Epithelial cell of alveolus of lung (primary cell): ENCODE measurements around the gene PITPNM1. TPM values are rescaled to one million over a fixed set of nuclear protein-coding genes. Genes with fewer than 3 reads are reported as not detected.

Source experiments
- total RNA-seq: library from RNA; depleted of rRNA; stranded (reverse); fragments of >200 nt; gene quantifications from 2 replicates; pipeline ENCODE4 v1.2.1, GENCODE V29; 2015

The PITPNM1 gene
- total RNA-seq: 32.7 and 33.9 TPM in 2 replicates

GRCh38 chr11:67504950-67505581 is at the start of gene PITPNM1:
TSS of gene PITPNM1 (minus strand) at chr11:67505363. CDS start at chr11:67504180, 1,183 bp downstream.

GRCh38 chr11:67522844-67523555 is 17.8 kb upstream of the PITPNM1 start, which contains the start of gene CABP2:
TSS of gene CABP2 (minus strand) at chr11:67523446. CDS start at chr11:67523326, 120 bp downstream.

GRCh38 chr11:67507864-67508485 is 2.8 kb upstream of the PITPNM1 start, which contains the start of gene CDK2AP2:
TSS of gene CDK2AP2 (minus strand) at chr11:67508162. CDS start at chr11:67508082, 80 bp downstream.

GRCh38 chr11:67482827-67483798 is 22.1 kb downstream of the PITPNM1 start, which contains the start of gene AIP:
TSS of gene AIP (plus strand) at chr11:67483026. CDS start at chr11:67483159, 133 bp downstream.

GRCh38 chr11:67468759-67469507 is 36.2 kb downstream of the PITPNM1 start, which contains the start of gene TMEM134:
TSS of gene TMEM134 (minus strand) at chr11:67469251. CDS start at chr11:67469192, 59 bp downstream.

GRCh38 chr11:67455054-67455453 is 50.1 kb downstream of the PITPNM1 start, which contains the start of gene CABP4:
TSS of gene CABP4 (plus strand) at chr11:67455354. CDS start at chr11:67455424, 70 bp downstream.

GRCh38 chr11:67452141-67452952 is 52.8 kb downstream of the PITPNM1 start, which contains the start of gene GPR152:
TSS of gene GPR152 (minus strand) at chr11:67452729. CDS start at chr11:67452724, 5 bp downstream.

Other genes starting within 250 kb of the PITPNM1 start
- 38.7 and 39.6 TPM in 2 replicates for gene GRK2, start 238.9 kb downstream of the PITPNM1 start, total RNA-seq
- gene ANKRD13D, start 216.1 kb downstream of the PITPNM1 start, total RNA-seq: 20.9 and 27.4 TPM in 2 replicates
- 17.8 and 26.7 TPM in 2 replicates for gene SSH3, start 201.8 kb downstream of the PITPNM1 start, total RNA-seq
- gene POLD4, start 151.8 kb downstream of the PITPNM1 start, total RNA-seq: 73.8 and 239 TPM in 2 replicates
- 10.0 and 10.4 TPM in 2 replicates for gene CLCF1, start 131.8 kb downstream of the PITPNM1 start, total RNA-seq
- 8.4 and 10.8 TPM in 2 replicates for gene RAD9A, start 113.4 kb downstream of the PITPNM1 start, total RNA-seq
- gene PPP1CA, start 103.5 kb downstream of the PITPNM1 start, total RNA-seq: 141 and 253 TPM in 2 replicates
- gene TBC1D10C, start 101.3 kb downstream of the PITPNM1 start, total RNA-seq: not detected in 2 replicates
- 0.88 TPM in 1 of 2 replicates, not detected in the other for gene CARNS1, start 89.7 kb downstream of the PITPNM1 start, total RNA-seq
- 49.5 and 61.2 TPM in 2 replicates for gene RPS6KB2, start 76.9 kb downstream of the PITPNM1 start, total RNA-seq
- 1.9 TPM in 1 of 2 replicates, not detected in the other for gene PTPRCAP, start 67.7 kb downstream of the PITPNM1 start, total RNA-seq
- 86.8 and 95.6 TPM in 2 replicates for gene CORO1B, start 61.9 kb downstream of the PITPNM1 start, total RNA-seq
- gene GPR152, start 52.6 kb downstream of the PITPNM1 start, total RNA-seq: not detected in 2 replicates
- gene CABP4, start 50.0 kb downstream of the PITPNM1 start, total RNA-seq: not detected in 2 replicates
- gene TMEM134, start 36.1 kb downstream of the PITPNM1 start, total RNA-seq: 46.4 and 55.7 TPM in 2 replicates
- 70.7 and 120 TPM in 2 replicates for gene AIP, start 22.3 kb downstream of the PITPNM1 start, total RNA-seq
- gene CDK2AP2, start 2.8 kb upstream of the PITPNM1 start, total RNA-seq: 36.5 and 68.4 TPM in 2 replicates
- gene CABP2, start 18.1 kb upstream of the PITPNM1 start, total RNA-seq: not detected in 2 replicates
- gene GSTP1, start 78.4 kb upstream of the PITPNM1 start, total RNA-seq: 722 and 2,244 TPM in 2 replicates
- 189 and 203 TPM in 2 replicates for gene NDUFV1, start 101.6 kb upstream of the PITPNM1 start, total RNA-seq
- gene NUDT8, start 124.6 kb upstream of the PITPNM1 start, total RNA-seq: 6.2 and 15.9 TPM in 2 replicates
- not detected in 2 replicates for gene TBX10, start 134.4 kb upstream of the PITPNM1 start, total RNA-seq
- gene ACY3, start 145.4 kb upstream of the PITPNM1 start, total RNA-seq: not detected in 2 replicates
- gene ALDH3B2, start 169.3 kb upstream of the PITPNM1 start, total RNA-seq: not detected in 2 replicates